HG03520 (cell line): ENCODE measurements around the gene PRKN.

Experiments used
- ATAC-seq: cut with Tn5 transposase; IDR thresholded peaks from one replicate; pipeline ENCODE4 v1.9.1; 2021; ENCODE audit warnings: mild to moderate bottlenecking, moderate library complexity; ENCODE audit not compliant: unreplicated experiment

The PRKN gene

GRCh38 chr6:161379834-161380582 lies 1347.6 kb downstream of the PRKN start:
- ATAC-seq, result no peak

- ATAC-seq, result no peak
These were observed 1349.5 kb downstream of the PRKN start for GRCh38 chr6:161378115-161378514.

- no peak for ATAC-seq
These were observed 1350.5 kb downstream of the PRKN start for GRCh38 chr6:161377116-161377515.

GRCh38 chr6:161376367-161376766 lies 1351.2 kb downstream of the PRKN start:
- ATAC-seq, result no peak

- ATAC-seq, result no peak
These were observed 1352.3 kb downstream of the PRKN start for GRCh38 chr6:161374971-161375873.

- no peak for ATAC-seq
These were observed 1353.6 kb downstream of the PRKN start for GRCh38 chr6:161373905-161374451.

GRCh38 chr6:161372422-161372793 lies 1355.2 kb downstream of the PRKN start:
- no peak for ATAC-seq

- peak; percentile 93 for ATAC-seq
These were observed 1356.7 kb downstream of the PRKN start for GRCh38 chr6:161370880-161371279.

GRCh38 chr6:161369339-161369738 lies 1358.2 kb downstream of the PRKN start:
- no peak for ATAC-seq

GRCh38 chr6:161368514-161368913 lies 1359.1 kb downstream of the PRKN start:
- ATAC-seq, result no peak

GRCh38 chr6:161367472-161367871 lies 1360.1 kb downstream of the PRKN start:
- no peak for ATAC-seq

- ATAC-seq, result no peak
These were observed 1361.2 kb downstream of the PRKN start for GRCh38 chr6:161366301-161366923.

- no peak for ATAC-seq
These were observed 1361.9 kb downstream of the PRKN start for GRCh38 chr6:161365633-161366032.

- no peak for ATAC-seq
These were observed 1364.3 kb downstream of the PRKN start for GRCh38 chr6:161363286-161363685.

GRCh38 chr6:161362266-161362665 lies 1365.3 kb downstream of the PRKN start:
- ATAC-seq, result no peak

GRCh38 chr6:161361529-161361928 lies 1366.0 kb downstream of the PRKN start:
- ATAC-seq, result no peak

- ATAC-seq, result no peak
These were observed 1367.0 kb downstream of the PRKN start for GRCh38 chr6:161360520-161360919.

- no peak for ATAC-seq
These were observed 1368.0 kb downstream of the PRKN start for GRCh38 chr6:161359618-161359945.

GRCh38 chr6:161356167-161356854 lies 1371.3 kb downstream of the PRKN start:
- ATAC-seq, result no peak

GRCh38 chr6:161355696-161356095 lies 1371.9 kb downstream of the PRKN start:
- no peak for ATAC-seq

- no peak for ATAC-seq
These were observed 1372.6 kb downstream of the PRKN start for GRCh38 chr6:161354956-161355355.
